GM06990 (cell line): ENCODE results near the gene OR6M1.

Experiments used
- DNase-seq: peaks from one replicate; pipeline ENCODE4 v3.0.0-alpha.2; 2011; ENCODE audit not compliant: insufficient read length; ENCODE audit errors: extremely low read depth
- H3K27me3 ChIP-seq: replicated peaks from 2 replicates; pipeline ENCODE4 v1.6.0; 2011; ENCODE audit warnings: low read length; ENCODE audit not compliant: control insufficient read depth, insufficient read depth
- H3K36me3 ChIP-seq: 2 replicates; pipeline ENCODE4 v1.5.1; 2011; ENCODE audit warnings: low read length; ENCODE audit not compliant: control insufficient read depth, insufficient read depth
- H3K4me3 ChIP-seq: replicated peaks from 2 replicates; pipeline ENCODE4 v1.5.1; 2011; ENCODE audit warnings: low read depth, mild to moderate bottlenecking, control low read depth, low read length
- TF ChIP-seq, protein P1 (sequence below): IDR thresholded peaks from 2 replicates; pipeline ENCODE4 v1.5.1; 2011; ENCODE audit warnings: low read length, control low read depth, mild to moderate bottlenecking, inconsistent platforms; ENCODE audit not compliant: insufficient read depth, poor library complexity, severe bottlenecking

The OR6M1 gene

GRCh38 chr11:123798079-123798478 lies 8.1 kb downstream of the OR6M1 start:
- Histone ChIP-seq H3K4me3 (no peak overlapping the region), H3K36me3 (no peaks in the 10 kb centered on the region), H3K27me3 (no peaks in the 10 kb centered on the region; the same call in 1 of the 2 replicates)
- TF ChIP-seq, protein P1, sequence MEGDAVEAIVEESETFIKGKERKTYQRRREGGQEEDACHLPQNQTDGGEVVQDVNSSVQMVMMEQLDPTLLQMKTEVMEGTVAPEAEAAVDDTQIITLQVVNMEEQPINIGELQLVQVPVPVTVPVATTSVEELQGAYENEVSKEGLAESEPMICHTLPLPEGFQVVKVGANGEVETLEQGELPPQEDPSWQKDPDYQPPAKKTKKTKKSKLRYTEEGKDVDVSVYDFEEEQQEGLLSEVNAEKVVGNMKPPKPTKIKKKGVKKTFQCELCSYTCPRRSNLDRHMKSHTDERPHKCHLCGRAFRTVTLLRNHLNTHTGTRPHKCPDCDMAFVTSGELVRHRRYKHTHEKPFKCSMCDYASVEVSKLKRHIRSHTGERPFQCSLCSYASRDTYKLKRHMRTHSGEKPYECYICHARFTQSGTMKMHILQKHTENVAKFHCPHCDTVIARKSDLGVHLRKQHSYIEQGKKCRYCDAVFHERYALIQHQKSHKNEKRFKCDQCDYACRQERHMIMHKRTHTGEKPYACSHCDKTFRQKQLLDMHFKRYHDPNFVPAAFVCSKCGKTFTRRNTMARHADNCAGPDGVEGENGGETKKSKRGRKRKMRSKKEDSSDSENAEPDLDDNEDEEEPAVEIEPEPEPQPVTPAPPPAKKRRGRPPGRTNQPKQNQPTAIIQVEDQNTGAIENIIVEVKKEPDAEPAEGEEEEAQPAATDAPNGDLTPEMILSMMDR, result no peak
- no peak for DNase-seq

GRCh38 chr11:123797541-123797940 lies 8.6 kb downstream of the OR6M1 start:
- TF ChIP-seq, protein P1, result no peak
- H3K36me3 ChIP-seq, result no peaks in the 10 kb centered on the region
- no peak overlapping the region for H3K4me3 ChIP-seq
- no peaks in the 10 kb centered on the region; the same call in 1 of the 2 replicates for H3K27me3 ChIP-seq
- no peak for DNase-seq

- no peak overlapping the region for H3K4me3 ChIP-seq
- DNase-seq, result no peak
- H3K27me3 ChIP-seq, result no peaks in the 10 kb centered on the region; the same call in 1 of the 2 replicates
- H3K36me3 ChIP-seq, result no peaks in the 10 kb centered on the region
- TF ChIP-seq, protein P1, result no peak
These were observed 9.0 kb downstream of the OR6M1 start for GRCh38 chr11:123797114-123797513.

- Histone ChIP-seq H3K4me3 (no peak overlapping the region), H3K27me3 (no peaks in the 10 kb centered on the region; the same call in 1 of the 2 replicates), H3K36me3 (no peaks in the 10 kb centered on the region)
- DNase-seq, result no peak
- TF ChIP-seq, protein P1, result no peak
These were observed 9.9 kb downstream of the OR6M1 start for GRCh38 chr11:123796226-123796625.

DNA sequence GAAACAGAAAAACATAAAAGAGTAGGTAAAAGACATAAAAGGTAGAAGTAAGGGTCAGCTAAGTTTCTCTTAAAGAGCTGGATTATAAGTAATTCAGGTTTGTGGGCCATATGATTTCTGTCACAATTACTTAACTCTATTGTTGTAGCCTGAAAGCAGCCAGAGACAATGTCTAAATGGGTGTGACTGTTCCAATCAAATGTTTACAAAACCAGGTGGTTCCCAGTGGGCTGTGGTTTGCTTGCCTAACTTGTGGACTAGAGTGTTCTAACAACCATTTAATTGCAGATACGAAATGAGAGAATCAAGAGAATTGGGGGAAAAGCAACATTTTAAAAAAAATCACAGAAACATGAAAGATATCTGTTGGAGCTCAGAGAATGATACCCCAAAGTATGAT lies 22.6 kb downstream of the OR6M1 start:
- no peaks in the 10 kb centered on the region for H3K27me3 ChIP-seq
- H3K4me3 ChIP-seq, result no peak overlapping the region
- TF ChIP-seq, protein P1, result no peak
- H3K36me3 ChIP-seq, result no peaks in the 10 kb centered on the region
- no peak for DNase-seq

DNA sequence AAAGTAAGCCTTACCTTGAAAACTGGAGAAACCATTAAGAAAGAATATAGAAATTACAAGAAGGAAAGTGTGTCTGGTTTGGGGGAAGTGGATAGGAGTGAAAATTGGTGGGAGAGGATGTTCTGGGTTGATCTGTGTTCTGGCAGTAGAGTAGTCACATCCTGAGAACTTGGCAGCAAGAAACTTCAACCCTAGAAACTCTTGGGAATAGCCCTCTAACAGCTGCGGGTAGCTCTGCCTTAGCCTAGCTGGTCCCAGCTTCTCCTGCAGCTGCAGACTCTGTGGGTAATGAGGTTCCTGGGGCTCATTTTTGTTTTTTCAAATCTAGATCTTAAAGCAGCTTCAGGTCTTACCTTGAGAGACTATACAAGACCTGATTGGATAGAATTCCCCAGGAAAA lies 27.6 kb downstream of the OR6M1 start:
- TF ChIP-seq, protein P1, result no peak
- no peak for DNase-seq
- Histone ChIP-seq H3K36me3 (no peaks in the 10 kb centered on the region), H3K27me3 (no peaks in the 10 kb centered on the region), H3K4me3 (no peak overlapping the region)
